ENCODE measurements around the gene KLF4. TPM values are rescaled to one million over a fixed set of nuclear protein-coding genes. Genes with fewer than 3 reads are reported as not detected.

KLF4 gene
- total and polyA plus RNA-seq, 2 of the 13 experiments (the other 11 are each of a cell fraction or from before 2014, with no cell fraction given) = 0.20 to 0.37 TPM

DNA sequence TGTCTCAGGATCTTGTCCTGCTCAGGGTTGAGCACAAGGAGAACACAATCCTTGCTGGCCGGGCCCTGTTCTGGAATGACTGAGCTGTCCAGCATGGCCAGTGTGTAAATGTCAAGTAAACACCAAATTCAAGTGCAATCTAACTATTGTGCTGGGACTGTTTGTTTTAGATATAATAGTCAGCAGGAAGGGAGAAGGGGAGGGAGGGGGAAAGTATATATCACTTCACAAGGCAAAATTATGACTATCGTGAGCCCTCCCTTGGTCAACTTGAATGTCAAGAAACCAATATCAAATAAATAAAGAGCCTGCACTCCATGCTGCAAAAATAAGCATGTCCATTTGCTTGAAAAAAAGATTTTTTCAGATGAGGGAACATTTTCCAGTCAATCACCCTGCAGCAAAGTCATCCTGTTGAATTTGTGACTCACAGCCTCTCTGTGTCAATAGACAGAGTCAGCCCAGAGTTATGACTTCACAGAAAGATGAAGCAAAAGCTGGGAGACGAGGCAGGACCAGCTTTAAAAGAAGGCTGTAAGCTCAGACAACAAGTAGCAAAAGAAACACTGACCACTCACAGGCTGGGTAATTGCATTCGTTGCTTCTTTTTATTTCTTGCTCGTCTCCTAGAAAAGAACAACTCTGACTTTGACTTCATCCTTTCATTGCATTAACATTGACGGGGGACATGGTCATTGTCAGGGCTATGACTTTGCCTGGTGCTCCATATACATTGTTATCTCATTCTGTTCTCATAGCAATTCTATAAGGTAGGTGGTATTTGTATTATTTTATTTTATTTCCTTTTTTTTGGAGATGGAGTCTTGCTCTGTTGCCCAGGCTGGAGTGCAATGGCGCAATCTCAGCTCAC is 15.3 kb upstream of the KLF4 start (continued):
- TF ChIP-seq, protein P1, sequence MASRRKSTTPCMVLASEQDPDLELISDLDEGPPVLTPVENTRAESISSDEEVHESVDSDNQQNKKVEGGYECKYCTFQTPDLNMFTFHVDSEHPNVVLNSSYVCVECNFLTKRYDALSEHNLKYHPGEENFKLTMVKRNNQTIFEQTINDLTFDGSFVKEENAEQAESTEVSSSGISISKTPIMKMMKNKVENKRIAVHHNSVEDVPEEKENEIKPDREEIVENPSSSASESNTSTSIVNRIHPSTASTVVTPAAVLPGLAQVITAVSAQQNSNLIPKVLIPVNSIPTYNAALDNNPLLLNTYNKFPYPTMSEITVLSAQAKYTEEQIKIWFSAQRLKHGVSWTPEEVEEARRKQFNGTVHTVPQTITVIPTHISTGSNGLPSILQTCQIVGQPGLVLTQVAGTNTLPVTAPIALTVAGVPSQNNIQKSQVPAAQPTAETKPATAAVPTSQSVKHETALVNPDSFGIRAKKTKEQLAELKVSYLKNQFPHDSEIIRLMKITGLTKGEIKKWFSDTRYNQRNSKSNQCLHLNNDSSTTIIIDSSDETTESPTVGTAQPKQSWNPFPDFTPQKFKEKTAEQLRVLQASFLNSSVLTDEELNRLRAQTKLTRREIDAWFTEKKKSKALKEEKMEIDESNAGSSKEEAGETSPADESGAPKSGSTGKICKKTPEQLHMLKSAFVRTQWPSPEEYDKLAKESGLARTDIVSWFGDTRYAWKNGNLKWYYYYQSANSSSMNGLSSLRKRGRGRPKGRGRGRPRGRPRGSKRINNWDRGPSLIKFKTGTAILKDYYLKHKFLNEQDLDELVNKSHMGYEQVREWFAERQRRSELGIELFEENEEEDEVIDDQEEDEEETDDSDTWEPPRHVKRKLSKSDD (CRISPR knock-in tag; IDR thresholded peaks at IDR 0.05; ENCODE audit: low read depth) = no peak
- TF ChIP-seq BCL6 (CRISPR knock-in tag; IDR thresholded peaks at IDR 0.05) (peak; percentile 12; the same call in 1 of the 2 replicates), SOX13 (IDR thresholded peaks at IDR 0.05) (peak; percentile 6; the same call in 1 of the 2 replicates), SOX13 (CRISPR knock-in tag; conservative IDR thresholded peaks at IDR 0.05 in 1 of 2, IDR thresholded peaks at IDR 0.05 in 1 of 2) (peak in 1 of 2 experiments; percentile 73; a peak in 2 of 4 replicates), HNRNPL (IDR thresholded peaks at IDR 0.05; ENCODE audit: low read depth, low read length) (no peak), ZNF670 (CRISPR knock-in tag; IDR thresholded peaks at IDR 0.05; ENCODE audit: borderline replicate concordance) (0 out of 2 replicates have a peak, but pooled peaks have one; percentile 29), ZBTB3 (CRISPR knock-in tag; IDR thresholded peaks at IDR 0.05; ENCODE audit: borderline replicate concordance, low read depth) (no peak), MTA3 (CRISPR knock-in tag; IDR thresholded peaks at IDR 0.05) (no peak)
- TF ChIP-seq, protein P2, sequence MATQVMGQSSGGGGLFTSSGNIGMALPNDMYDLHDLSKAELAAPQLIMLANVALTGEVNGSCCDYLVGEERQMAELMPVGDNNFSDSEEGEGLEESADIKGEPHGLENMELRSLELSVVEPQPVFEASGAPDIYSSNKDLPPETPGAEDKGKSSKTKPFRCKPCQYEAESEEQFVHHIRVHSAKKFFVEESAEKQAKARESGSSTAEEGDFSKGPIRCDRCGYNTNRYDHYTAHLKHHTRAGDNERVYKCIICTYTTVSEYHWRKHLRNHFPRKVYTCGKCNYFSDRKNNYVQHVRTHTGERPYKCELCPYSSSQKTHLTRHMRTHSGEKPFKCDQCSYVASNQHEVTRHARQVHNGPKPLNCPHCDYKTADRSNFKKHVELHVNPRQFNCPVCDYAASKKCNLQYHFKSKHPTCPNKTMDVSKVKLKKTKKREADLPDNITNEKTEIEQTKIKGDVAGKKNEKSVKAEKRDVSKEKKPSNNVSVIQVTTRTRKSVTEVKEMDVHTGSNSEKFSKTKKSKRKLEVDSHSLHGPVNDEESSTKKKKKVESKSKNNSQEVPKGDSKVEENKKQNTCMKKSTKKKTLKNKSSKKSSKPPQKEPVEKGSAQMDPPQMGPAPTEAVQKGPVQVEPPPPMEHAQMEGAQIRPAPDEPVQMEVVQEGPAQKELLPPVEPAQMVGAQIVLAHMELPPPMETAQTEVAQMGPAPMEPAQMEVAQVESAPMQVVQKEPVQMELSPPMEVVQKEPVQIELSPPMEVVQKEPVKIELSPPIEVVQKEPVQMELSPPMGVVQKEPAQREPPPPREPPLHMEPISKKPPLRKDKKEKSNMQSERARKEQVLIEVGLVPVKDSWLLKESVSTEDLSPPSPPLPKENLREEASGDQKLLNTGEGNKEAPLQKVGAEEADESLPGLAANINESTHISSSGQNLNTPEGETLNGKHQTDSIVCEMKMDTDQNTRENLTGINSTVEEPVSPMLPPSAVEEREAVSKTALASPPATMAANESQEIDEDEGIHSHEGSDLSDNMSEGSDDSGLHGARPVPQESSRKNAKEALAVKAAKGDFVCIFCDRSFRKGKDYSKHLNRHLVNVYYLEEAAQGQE (IDR thresholded peaks at IDR 0.05; ENCODE audit: borderline replicate concordance in 1 of 2, low read depth in 1 of 2, low read length in 2 of 2) = peak in 1 of 2 experiments; percentile 84; a peak in 3 of 4 replicates
- TF ChIP-seq, protein P3, sequence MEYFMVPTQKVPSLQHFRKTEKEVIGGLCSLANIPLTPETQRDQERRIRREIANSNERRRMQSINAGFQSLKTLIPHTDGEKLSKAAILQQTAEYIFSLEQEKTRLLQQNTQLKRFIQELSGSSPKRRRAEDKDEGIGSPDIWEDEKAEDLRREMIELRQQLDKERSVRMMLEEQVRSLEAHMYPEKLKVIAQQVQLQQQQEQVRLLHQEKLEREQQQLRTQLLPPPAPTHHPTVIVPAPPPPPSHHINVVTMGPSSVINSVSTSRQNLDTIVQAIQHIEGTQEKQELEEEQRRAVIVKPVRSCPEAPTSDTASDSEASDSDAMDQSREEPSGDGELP (IDR thresholded peaks at IDR 0.05; ENCODE audit: borderline replicate concordance, low read depth) = no peak; the same call in 1 of the 2 replicates
- TF ChIP-seq, protein P4, sequence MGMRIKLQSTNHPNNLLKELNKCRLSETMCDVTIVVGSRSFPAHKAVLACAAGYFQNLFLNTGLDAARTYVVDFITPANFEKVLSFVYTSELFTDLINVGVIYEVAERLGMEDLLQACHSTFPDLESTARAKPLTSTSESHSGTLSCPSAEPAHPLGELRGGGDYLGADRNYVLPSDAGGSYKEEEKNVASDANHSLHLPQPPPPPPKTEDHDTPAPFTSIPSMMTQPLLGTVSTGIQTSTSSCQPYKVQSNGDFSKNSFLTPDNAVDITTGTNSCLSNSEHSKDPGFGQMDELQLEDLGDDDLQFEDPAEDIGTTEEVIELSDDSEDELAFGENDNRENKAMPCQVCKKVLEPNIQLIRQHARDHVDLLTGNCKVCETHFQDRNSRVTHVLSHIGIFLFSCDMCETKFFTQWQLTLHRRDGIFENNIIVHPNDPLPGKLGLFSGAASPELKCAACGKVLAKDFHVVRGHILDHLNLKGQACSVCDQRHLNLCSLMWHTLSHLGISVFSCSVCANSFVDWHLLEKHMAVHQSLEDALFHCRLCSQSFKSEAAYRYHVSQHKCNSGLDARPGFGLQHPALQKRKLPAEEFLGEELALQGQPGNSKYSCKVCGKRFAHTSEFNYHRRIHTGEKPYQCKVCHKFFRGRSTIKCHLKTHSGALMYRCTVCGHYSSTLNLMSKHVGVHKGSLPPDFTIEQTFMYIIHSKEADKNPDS (CRISPR knock-in tag; IDR thresholded peaks at IDR 0.05) = no peak
- TF ChIP-seq, protein P5, sequence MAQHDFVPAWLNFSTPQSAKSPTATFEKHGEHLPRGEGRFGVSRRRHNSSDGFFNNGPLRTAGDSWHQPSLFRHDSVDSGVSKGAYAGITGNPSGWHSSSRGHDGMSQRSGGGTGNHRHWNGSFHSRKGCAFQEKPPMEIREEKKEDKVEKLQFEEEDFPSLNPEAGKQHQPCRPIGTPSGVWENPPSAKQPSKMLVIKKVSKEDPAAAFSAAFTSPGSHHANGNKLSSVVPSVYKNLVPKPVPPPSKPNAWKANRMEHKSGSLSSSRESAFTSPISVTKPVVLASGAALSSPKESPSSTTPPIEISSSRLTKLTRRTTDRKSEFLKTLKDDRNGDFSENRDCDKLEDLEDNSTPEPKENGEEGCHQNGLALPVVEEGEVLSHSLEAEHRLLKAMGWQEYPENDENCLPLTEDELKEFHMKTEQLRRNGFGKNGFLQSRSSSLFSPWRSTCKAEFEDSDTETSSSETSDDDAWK (CRISPR knock-in tag; IDR thresholded peaks at IDR 0.05) = no peak
- TF ChIP-seq, protein P6, sequence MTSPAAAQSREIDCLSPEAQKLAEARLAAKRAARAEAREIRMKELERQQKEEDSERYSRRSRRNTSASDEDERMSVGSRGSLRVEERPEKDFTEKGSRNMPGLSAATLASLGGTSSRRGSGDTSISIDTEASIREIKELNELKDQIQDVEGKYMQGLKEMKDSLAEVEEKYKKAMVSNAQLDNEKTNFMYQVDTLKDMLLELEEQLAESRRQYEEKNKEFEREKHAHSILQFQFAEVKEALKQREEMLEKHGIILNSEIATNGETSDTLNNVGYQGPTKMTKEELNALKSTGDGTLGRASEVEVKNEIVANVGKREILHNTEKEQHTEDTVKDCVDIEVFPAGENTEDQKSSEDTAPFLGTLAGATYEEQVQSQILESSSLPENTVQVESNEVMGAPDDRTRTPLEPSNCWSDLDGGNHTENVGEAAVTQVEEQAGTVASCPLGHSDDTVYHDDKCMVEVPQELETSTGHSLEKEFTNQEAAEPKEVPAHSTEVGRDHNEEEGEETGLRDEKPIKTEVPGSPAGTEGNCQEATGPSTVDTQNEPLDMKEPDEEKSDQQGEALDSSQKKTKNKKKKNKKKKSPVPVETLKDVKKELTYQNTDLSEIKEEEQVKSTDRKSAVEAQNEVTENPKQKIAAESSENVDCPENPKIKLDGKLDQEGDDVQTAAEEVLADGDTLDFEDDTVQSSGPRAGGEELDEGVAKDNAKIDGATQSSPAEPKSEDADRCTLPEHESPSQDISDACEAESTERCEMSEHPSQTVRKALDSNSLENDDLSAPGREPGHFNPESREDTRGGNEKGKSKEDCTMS (CRISPR knock-in tag; conservative IDR thresholded peaks at IDR 0.05) = no peak

Data from HepG2 (cell line).